ENCODE results near the gene OR4K5. TPM values are rescaled to one million over a fixed set of nuclear protein-coding genes. Genes with fewer than 3 reads are reported as not detected.

The OR4K5 gene
- total RNA-seq, 1 donor from 2014 or later: not detected

DNA sequence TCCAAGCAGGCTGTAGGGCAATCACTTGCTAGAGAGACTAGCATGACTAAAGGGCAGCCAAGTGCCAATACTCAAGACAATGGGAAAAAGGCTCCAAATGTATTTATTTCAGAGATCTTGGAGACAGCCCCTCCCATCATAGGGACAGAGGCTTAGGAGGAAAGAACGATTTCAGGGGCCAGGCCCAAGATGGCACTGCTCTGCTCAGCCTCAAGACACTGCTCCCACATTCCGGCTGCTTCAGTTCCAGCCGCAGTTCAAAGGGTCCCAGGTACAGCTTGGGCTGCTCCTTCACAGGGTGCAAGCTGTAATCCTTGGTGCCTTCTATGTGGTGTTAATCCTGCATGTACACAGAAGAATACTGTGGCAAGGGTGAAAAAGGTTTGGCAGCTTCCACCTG, 19.4 kb upstream of the OR4K5 start:
- no peaks in the 10 kb centered on the region for H3K27me3 ChIP-seq
- H3K27ac ChIP-seq: no peak overlapping the region
- intact Hi-C loops (cut with DNase I): no loop called here
- H3K36me3 ChIP-seq: no peaks in the 10 kb centered on the region
- no peak overlapping the region for H3K4me3 ChIP-seq
- no peak for DNase-seq (ENCODE audit: low spot score in 2 of 2)
- H3K9me3 ChIP-seq: no peaks in the 10 kb centered on the region
- TF ChIP-seq, protein P1, sequence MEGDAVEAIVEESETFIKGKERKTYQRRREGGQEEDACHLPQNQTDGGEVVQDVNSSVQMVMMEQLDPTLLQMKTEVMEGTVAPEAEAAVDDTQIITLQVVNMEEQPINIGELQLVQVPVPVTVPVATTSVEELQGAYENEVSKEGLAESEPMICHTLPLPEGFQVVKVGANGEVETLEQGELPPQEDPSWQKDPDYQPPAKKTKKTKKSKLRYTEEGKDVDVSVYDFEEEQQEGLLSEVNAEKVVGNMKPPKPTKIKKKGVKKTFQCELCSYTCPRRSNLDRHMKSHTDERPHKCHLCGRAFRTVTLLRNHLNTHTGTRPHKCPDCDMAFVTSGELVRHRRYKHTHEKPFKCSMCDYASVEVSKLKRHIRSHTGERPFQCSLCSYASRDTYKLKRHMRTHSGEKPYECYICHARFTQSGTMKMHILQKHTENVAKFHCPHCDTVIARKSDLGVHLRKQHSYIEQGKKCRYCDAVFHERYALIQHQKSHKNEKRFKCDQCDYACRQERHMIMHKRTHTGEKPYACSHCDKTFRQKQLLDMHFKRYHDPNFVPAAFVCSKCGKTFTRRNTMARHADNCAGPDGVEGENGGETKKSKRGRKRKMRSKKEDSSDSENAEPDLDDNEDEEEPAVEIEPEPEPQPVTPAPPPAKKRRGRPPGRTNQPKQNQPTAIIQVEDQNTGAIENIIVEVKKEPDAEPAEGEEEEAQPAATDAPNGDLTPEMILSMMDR (IDR thresholded peaks at IDR 0.05): no peak
- no peaks in the 10 kb centered on the region for H3K4me1 ChIP-seq

DNA sequence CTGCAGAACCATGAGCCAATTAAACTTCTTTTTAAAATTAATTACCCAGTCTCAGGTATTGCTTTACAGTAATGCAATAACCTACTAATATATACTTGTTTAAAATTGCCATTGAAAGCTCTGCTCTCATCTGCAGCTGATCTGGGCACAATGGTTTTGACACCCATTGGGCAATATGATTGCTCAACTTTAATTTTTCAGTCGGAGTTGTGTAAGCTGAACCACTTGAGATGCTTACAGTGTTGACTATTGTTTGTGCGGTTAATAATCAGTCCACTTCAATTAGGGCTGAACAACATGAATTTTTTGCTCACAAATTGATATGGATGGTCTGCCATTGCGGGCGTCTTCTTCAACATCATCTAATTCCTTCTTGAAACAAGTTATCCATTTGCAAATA, 18.0 kb upstream of the OR4K5 start:
- Histone ChIP-seq H3K4me3 (no peak overlapping the region), H3K36me3 (no peaks in the 10 kb centered on the region), H3K4me1 (no peaks in the 10 kb centered on the region), H3K27ac (no peak overlapping the region), H3K9me3 (no peaks in the 10 kb centered on the region), H3K27me3 (no peaks in the 10 kb centered on the region)
- intact Hi-C loops (cut with DNase I): no loop called here
- DNase-seq (ENCODE audit: low spot score in 2 of 2): no peak
- TF ChIP-seq, protein P1 (IDR thresholded peaks at IDR 0.05): no peak

DNA sequence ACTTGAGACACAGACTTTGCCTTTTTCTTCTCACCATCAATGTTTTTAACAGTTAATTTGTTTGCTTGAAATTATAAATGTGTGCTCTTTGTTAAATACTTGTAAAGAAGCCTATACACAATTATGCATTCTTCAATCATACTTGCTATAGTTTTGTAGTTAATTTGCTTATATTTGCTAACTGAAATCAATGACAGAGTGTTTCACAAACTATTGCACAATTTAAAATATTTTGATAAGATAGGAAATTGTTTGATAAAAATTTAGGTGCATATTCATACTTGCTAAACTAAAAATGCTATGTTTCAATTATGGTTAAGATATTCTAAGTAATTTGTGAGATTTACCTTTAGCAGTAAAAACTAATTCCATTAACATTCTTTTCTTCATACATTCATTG, 13.7 kb upstream of the OR4K5 start:
- H3K4me3 ChIP-seq: no peak overlapping the region
- DNase-seq (ENCODE audit: low spot score in 2 of 2): no peak
- H3K36me3 ChIP-seq: no peaks in the 10 kb centered on the region
- H3K27me3 ChIP-seq: no peaks in the 10 kb centered on the region
- TF ChIP-seq, protein P1 (IDR thresholded peaks at IDR 0.05): no peak
- no peak overlapping the region for H3K27ac ChIP-seq
- no peaks in the 10 kb centered on the region for H3K9me3 ChIP-seq
- intact Hi-C loops (cut with DNase I): no loop called here
- H3K4me1 ChIP-seq: no peaks in the 10 kb centered on the region

DNA sequence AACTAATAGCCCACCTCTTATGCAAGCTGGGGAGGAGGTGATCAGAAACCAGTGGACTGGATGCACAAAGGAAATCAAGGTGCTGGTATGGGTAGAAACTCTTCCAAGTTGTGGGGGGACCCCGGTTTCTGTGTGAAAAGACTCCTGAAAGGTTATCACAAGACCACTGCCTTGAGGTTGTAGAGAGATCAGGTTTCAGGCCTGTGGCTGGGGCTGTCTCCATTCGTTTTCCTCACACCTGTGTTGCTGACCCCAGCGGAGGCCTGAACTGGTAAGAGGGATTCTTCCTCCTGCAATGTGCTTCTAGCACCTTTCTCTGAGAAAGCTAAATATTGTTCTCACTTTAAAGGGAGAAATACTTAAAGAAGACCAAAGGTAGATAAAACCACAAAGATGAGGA, 9.3 kb upstream of the OR4K5 start:
- Histone ChIP-seq H3K27me3 (no peaks in the 10 kb centered on the region), H3K27ac (no peak overlapping the region), H3K9me3 (no peaks in the 10 kb centered on the region), H3K4me1 (no peaks in the 10 kb centered on the region), H3K4me3 (no peak overlapping the region), H3K36me3 (no peaks in the 10 kb centered on the region)
- intact Hi-C loops (cut with DNase I): no loop called here
- TF ChIP-seq, protein P1 (IDR thresholded peaks at IDR 0.05): no peak
- no peak for DNase-seq (ENCODE audit: low spot score in 2 of 2)

DNA sequence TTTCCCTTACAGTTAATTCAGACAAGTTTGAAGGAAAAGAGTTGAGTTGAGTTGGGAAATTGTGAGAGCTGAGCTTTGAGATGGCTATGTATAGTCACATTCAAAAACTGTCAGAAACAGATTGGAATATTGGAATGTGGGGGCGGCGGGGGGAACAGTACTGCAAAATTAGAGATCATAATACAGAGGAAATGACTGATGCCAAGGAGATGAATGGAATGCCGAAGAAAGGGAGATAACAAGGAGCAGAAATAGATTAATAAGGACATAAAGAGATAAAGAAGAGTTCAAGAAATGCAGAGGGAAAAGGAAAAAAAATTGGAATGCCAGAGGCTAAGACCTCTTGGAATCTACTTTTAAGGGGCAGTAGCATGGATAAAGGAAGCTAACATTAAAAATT, 3.2 kb upstream of the OR4K5 start:
- no peaks in the 10 kb centered on the region for H3K4me1 ChIP-seq
- H3K27me3 ChIP-seq: no peaks in the 10 kb centered on the region
- H3K9me3 ChIP-seq: no peaks in the 10 kb centered on the region
- H3K4me3 ChIP-seq: no peak overlapping the region
- intact Hi-C loops (cut with DNase I): no loop called here
- H3K36me3 ChIP-seq: no peaks in the 10 kb centered on the region
- no peak for DNase-seq (ENCODE audit: low spot score in 2 of 2)
- TF ChIP-seq, protein P1 (IDR thresholded peaks at IDR 0.05): no peak
- H3K27ac ChIP-seq: no peak overlapping the region

DNA sequence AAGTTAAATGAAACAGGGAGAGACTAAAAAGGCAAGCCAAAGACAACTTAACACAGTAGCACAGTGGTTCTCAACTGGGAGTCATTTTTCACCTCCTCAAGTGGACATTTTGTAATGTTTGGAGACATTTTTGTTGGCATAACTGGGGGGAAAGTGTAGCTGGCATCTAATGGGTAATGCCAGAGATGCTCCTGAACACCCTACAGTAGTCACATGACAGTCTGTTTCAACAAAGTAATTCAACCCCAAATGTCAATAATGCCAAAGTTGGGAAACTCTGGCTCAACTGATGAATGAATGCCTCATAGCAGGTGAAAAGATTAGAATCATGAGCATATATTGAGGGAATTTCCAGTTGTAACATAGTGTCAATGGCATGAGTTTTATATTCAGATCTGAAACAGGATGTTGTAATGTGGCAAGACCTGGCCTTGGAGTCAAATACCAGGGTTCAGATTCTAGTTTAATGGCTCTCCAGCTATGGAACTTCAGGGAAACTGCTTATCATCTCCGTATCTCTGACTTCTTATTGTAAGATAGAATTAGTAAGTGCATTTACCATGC, 2.4 kb upstream of the OR4K5 start:
- TF ChIP-seq, protein P1 (IDR thresholded peaks at IDR 0.05): no peak
- Histone ChIP-seq H3K4me3 (no peak overlapping the region), H3K9me3 (no peaks in the 10 kb centered on the region), H3K27me3 (no peaks in the 10 kb centered on the region), H3K4me1 (no peaks in the 10 kb centered on the region), H3K36me3 (no peaks in the 10 kb centered on the region), H3K27ac (no peak overlapping the region)
- intact Hi-C loops (cut with DNase I): no loop called here
- DNase-seq (ENCODE audit: low spot score in 2 of 2): no peak
